Activated B cell treated with CpG ODN at 0.5 μM for 24 hours (primary cell): ENCODE results near the gene PCARE. TPM values are rescaled to one million over a fixed set of nuclear protein-coding genes. Genes with fewer than 3 reads are reported as not detected.

Source experiments
- ATAC-seq: fragments of 200-7000 bp; cut with Tn5 transposase; one replicate; pipeline ENCODE4 v1.10.0; 2021; ENCODE audit warnings: low read depth, mild to moderate bottlenecking, moderate library complexity
- CTCF ChIA-PET: fragments of 350-600 bp; sonication (Branson Sonifier 250); formaldehyde crosslinking; loops from one replicate; lab custom pipeline; 2021; ENCODE audit warnings: antibody characterized with exemption; lab: Charles Lee
- POLR2A ChIA-PET: fragments of 350-600 bp; sonication (Branson Sonifier 250); formaldehyde crosslinking; loops from one replicate; lab custom pipeline; 2021; ENCODE audit warnings: antibody characterized with exemption; lab: Charles Lee
- DNase-seq: peaks from one replicate; pipeline ENCODE4 v3.0.0; 2022
- H3K27ac Mint-ChIP-seq: one replicate; pipeline ENCODE4 v1.8.0; 2020; ENCODE audit warnings: mixed read lengths
- H3K27me3 Mint-ChIP-seq: one replicate; pipeline ENCODE4 v1.8.0; 2021; ENCODE audit warnings: mixed read lengths
- H3K36me3 Mint-ChIP-seq: one replicate; pipeline ENCODE4 v1.8.0; 2021; ENCODE audit warnings: low read depth, mixed read lengths
- H3K4me1 Mint-ChIP-seq: one replicate; pipeline ENCODE4 v1.8.0; 2021; ENCODE audit warnings: mixed read lengths
- H3K4me3 Mint-ChIP-seq: one replicate; pipeline ENCODE4 v1.8.0; 2020; ENCODE audit warnings: mild to moderate bottlenecking, mixed read lengths
- H3K9me3 Mint-ChIP-seq: one replicate; pipeline ENCODE4 v1.8.0; 2020; ENCODE audit warnings: mixed read lengths
- intact Hi-C: fragments of 100-400 bp; cut with micrococcal nuclease; formaldehyde crosslinking; loops from one replicate; pipeline ENCODE4 v1.15.1; 2024
- total RNA-seq: library from RNA; stranded (reverse); gene quantifications from 2 replicates; pipeline ENCODE4 v1.2.3, GENCODE V29; 2022
- TF ChIP-seq, protein P1 (sequence below): fragments of 200-600 bp; IDR thresholded peaks from one replicate; pipeline ENCODE4 v1.8.0; 2022; ENCODE audit warnings: antibody characterized with exemption, mild to moderate bottlenecking

The PCARE gene
- total RNA-seq, 1 donor from 2014 or later: not detected

DNA sequence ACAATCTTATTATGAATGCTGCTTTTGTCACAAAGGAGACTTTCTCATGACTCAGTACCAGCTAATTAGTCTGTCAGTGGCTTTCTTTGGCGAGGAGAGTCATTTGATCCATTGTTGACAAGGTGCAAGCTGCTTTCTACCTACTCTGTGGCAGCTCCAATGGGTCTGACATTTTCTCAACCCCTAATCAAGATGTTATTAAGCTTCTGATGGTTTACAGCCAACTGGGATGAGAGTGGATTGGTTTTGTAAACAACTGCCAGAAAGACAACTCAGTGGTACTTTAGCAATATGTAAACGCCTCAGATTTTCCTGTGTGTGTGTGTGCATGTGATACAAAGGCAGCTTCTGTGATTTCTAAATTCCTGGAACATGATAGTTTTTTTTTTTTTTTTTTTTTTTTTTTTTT is 32.7 kb upstream of the PCARE start:
- H3K9me3 Mint-ChIP-seq: no peaks in the 10 kb centered on the region
- ChIA-PET CTCF (no interaction called here), POLR2A (no interaction called here)
- TF ChIP-seq, protein P1, sequence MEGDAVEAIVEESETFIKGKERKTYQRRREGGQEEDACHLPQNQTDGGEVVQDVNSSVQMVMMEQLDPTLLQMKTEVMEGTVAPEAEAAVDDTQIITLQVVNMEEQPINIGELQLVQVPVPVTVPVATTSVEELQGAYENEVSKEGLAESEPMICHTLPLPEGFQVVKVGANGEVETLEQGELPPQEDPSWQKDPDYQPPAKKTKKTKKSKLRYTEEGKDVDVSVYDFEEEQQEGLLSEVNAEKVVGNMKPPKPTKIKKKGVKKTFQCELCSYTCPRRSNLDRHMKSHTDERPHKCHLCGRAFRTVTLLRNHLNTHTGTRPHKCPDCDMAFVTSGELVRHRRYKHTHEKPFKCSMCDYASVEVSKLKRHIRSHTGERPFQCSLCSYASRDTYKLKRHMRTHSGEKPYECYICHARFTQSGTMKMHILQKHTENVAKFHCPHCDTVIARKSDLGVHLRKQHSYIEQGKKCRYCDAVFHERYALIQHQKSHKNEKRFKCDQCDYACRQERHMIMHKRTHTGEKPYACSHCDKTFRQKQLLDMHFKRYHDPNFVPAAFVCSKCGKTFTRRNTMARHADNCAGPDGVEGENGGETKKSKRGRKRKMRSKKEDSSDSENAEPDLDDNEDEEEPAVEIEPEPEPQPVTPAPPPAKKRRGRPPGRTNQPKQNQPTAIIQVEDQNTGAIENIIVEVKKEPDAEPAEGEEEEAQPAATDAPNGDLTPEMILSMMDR: no peak
- no peaks in the 10 kb centered on the region for H3K36me3 Mint-ChIP-seq
- peaks cover 4% of the 10 kb centered on the region for H3K4me1 Mint-ChIP-seq
- H3K27me3 Mint-ChIP-seq: no peaks in the 10 kb centered on the region
- H3K27ac Mint-ChIP-seq: no peak overlapping the region
- DNase-seq (no peak), ATAC-seq (no peak)
- intact Hi-C loops: no loop called here
- no peak overlapping the region for H3K4me3 Mint-ChIP-seq

DNA sequence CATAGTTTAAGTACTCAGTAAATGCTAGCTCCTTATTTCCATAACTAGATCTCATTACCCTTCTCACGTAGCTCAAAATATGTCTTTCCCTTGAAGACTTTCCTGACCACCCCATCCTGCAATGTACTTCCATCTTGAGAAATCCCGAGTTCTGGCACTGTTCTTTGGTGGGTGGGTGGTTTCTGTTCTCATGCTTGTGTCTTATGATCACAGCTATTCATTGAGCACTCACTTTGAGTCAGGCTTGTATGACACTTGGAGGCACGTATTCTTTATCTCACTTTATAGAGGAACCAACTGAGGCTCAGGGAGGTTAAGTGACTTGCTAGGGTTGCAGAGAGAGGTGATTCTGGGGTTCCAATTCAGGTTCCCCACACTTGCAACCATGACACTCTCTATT is 31.9 kb upstream of the PCARE start:
- no peak for DNase-seq
- H3K4me3 Mint-ChIP-seq: no peak overlapping the region
- TF ChIP-seq, protein P1: no peak
- H3K27ac Mint-ChIP-seq: no peak overlapping the region
- H3K27me3 Mint-ChIP-seq: no peaks in the 10 kb centered on the region
- peaks cover 4% of the 10 kb centered on the region for H3K4me1 Mint-ChIP-seq
- CTCF ChIA-PET: no interaction called here
- ATAC-seq: no peak
- H3K9me3 Mint-ChIP-seq: no peaks in the 10 kb centered on the region
- POLR2A ChIA-PET: no interaction called here
- intact Hi-C loops: no loop called here
- no peaks in the 10 kb centered on the region for H3K36me3 Mint-ChIP-seq

DNA sequence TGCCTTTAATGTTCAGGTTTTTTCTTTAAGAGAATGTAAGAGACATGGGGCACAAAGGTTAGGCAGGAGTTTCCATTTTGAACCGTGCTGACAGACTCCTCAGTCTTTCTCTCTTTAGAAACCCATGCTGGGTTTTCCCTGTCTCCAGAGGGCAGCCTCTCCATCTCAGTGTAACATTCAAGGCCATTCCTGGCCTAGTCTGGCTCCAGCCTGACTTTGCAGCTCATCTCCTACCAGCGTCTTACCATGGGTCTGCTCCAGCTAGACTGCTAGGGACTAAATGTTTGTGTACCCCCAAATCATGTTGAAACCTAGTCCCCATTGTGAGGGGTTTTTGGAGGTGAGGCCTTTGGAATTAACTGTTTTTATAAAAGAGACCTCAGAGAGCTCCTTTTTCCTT is 31.1 kb upstream of the PCARE start:
- peaks cover 4% of the 10 kb centered on the region for H3K4me1 Mint-ChIP-seq
- TF ChIP-seq, protein P1: no peak
- DNase-seq (no peak), ATAC-seq (no peak)
- CTCF ChIA-PET: no interaction called here
- no peak overlapping the region for H3K4me3 Mint-ChIP-seq
- H3K9me3 Mint-ChIP-seq: no peaks in the 10 kb centered on the region
- no peak overlapping the region for H3K27ac Mint-ChIP-seq
- intact Hi-C loops: no loop called here
- no peaks in the 10 kb centered on the region for H3K36me3 Mint-ChIP-seq
- no peaks in the 10 kb centered on the region for H3K27me3 Mint-ChIP-seq
- POLR2A ChIA-PET: no interaction called here

DNA sequence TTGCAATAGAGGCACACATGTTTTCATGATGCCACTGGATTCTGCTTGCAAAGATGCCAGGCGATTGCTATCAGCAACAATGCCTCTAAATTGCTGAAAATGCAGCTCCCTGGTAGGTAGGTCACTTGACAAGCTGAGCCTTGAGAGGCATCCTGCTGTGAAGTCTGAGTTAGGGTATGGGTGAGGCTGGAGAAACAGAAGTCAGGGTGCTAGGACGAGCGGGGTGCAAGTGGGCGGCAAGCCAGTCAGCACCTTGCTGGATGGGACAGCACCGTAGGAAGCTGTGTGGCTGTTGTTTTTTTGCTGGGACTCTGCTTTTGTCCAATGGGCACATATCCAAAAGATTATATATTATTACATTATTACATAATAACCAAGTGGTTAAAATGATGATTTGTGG is 30.4 kb upstream of the PCARE start:
- TF ChIP-seq, protein P1: no peak
- H3K27me3 Mint-ChIP-seq: no peaks in the 10 kb centered on the region
- no peaks in the 10 kb centered on the region for H3K9me3 Mint-ChIP-seq
- DNase-seq: no peak
- peaks cover 3% of the 10 kb centered on the region for H3K4me1 Mint-ChIP-seq
- H3K4me3 Mint-ChIP-seq: no peak overlapping the region
- intact Hi-C loops: no loop called here
- ATAC-seq: no peak
- no peak overlapping the region for H3K27ac Mint-ChIP-seq
- no peaks in the 10 kb centered on the region for H3K36me3 Mint-ChIP-seq
- POLR2A ChIA-PET: no interaction called here
- CTCF ChIA-PET: no interaction called here

DNA sequence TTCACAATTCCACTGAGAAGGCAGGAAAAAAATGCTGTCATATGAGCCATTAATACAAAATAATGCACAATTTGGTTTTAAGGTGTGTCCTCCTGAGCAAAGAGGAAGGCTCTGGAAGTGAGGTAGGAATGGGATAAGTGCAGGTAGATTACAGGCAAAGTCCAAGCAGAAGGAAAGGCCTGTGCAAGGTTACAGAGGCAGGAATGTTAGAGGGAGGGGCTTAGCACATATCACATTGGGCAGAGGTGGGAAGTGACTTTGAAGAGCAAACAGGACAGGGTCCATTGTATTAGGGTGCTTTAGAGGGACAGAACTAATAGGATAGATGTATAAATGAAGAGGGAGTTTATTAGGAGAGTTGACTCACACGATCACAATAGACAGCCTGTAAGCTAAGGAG is 26.2 kb upstream of the PCARE start:
- Mint-ChIP-seq H3K27me3 (no peaks in the 10 kb centered on the region), H3K9me3 (no peaks in the 10 kb centered on the region), H3K4me3 (no peak overlapping the region), H3K4me1 (no peaks in the 10 kb centered on the region), H3K27ac (no peak overlapping the region), H3K36me3 (no peaks in the 10 kb centered on the region)
- POLR2A ChIA-PET: no interaction called here
- CTCF ChIA-PET: no interaction called here
- DNase-seq: no peak
- TF ChIP-seq, protein P1: no peak
- intact Hi-C loops: no loop called here
- ATAC-seq: no peak
